Stimulated activated CD8-positive, alpha-beta memory T cell treated with anti-CD3 and anti-CD28 coated beads, Interleukin-7, amount 100 ng/mL, for 4 hours (primary cell): Measurements from ENCODE around the gene TICAM1.
"Not testable (repeated sequence)": the region's sequence is repeated elsewhere in the genome, so short reads cannot be mapped to it uniquely, and the experiment has no call there.

Experiments used
- DNase-seq, 2 donors: peaks; one replicate each; pipeline ENCODE4 v3.0.0-alpha.2; 2020; ENCODE audit warnings: low read depth in 2 of 2

Gene TICAM1

DNA sequence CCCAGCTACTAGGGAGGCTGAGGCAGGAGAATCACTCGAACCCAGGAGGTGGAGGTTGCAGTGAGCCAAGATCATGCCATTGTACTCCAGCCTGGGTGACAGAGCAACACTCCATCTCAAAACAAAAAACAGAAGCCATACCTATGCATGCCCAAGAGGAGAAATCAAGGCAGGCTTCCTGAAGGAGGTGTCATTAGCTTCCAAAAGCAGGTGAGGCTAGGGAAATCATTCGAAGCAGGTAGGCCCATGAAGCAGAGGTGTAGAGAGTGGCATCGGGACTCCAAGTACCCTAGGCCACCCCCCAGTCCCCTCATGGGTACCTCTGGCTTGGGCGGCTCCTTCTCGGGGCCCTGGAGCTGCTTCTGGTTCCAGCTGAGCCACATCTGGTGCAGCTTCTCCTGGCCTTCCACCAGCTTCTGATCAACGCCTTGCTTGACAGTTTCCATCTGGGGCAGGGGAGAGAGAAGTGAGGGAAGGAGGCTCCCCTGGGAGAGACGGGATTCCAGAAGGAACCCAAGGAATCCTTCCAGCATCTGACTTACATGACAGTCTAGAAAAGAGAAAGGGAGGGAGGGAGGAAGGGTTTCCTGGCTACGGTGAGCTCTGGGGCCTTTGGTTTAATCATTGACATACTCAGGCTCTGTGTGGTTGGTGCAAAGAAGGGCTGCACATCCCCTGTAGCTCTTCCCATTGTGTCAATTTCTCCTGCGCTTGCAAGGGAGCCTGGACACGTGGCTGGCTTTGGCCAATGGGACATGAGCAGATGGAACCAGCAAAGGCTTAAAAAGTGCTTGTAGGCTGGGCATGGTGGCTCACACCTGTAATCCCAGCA lies 13.1 kb upstream of the TICAM1 start:
- no peak for DNase-seq

DNA sequence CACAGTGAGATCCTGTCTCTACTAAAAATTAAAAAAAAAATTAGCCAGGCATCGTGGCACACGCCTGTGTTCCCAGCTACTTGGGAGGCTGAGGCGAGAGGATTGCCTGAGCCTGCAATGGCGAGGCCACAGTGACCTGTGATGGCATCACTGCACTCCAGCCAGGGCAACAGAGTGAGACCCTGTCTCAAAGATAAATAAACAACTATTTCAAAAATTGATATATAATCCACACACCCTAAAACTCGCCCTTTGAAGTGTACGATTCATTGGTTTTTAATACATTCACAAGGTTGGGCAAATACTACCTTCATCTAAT lies 12.1 kb upstream of the TICAM1 start:
- DNase-seq = no peak

DNA sequence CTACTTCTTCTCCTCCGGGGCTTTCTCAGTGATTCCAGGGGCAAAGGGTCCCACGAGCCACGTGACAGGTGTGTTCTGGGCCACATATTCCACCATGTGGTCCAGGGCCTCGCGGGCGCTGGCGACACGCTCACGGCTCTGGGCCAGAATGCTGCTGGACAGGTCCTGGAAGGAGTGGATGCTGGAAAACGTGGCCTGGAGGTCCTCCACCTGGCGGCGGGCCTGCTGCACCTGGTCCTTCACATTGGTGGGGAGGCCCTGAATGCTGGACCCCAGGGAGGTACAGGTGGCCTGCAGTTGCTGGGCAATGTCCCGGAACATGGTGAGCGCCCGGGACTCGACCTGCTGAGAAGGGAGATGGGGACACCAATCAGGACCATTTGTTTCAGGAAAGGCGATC lies 7.7 kb upstream of the TICAM1 start:
- DNase-seq = no peak

DNA sequence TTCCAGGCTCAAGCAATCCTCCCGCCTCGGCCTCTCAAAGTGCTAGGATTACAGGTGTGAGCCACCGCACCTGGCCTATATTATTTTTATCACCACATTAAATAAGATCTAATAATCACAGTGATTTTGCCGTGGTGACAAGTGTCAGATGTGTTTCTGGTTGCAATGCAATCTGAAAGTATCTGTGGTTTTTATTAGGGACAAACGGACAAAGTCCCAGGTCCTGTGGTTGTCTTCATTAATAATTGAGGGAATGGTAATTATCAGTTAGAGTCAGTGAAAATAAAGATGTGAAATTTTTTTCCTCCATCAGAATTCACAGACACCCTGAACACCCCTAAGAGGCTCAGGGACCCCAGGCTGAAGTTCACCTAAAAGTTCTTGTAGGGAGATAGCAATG lies 1.3 kb upstream of the TICAM1 start:
- DNase-seq = no peak

DNA sequence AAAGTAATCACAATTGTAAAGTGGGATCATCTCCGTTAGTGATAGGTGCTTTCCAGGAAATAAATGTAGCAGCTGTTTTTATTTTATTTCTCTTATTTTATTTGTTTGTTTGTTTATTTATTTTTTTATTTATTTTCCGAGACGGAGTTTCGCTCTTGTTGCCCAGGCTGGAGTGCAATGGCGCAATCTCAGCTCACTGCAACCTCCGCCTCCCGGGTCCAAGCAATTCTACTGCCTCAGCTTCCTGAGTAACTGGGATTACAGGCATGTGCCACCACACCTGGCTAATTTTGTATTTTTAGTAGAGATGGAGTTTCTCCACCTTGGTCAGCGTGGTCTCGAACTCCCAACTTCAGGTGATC lies 448 bp upstream of the TICAM1 start:
- not testable (repeated sequence) for DNase-seq

DNA sequence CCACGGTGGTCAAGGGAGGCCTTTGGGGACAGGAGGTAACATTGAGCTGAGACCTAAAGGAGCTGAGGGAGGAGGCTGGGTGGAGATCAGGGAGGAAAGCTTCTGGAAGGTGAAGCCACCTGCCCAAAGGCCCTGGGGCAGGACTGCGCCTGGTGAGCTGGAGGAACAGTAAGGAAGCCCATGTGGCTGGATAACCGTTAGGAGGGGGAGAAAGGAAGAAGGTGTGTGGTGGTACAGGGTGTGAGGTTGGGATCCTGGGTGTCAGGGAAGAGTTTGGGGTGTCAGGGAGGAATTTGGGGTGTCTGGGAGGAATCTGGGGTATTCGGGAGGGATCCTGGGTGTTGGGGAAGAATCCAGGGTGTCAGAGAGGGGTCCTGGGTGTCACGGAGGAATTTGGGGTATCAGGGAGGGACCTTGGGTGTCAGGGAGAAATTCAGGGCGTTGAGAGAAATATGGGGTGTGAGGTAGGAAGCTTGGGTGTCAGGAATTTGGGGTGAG lies 695 bp downstream of the TICAM1 start:
- no peak for DNase-seq

DNA sequence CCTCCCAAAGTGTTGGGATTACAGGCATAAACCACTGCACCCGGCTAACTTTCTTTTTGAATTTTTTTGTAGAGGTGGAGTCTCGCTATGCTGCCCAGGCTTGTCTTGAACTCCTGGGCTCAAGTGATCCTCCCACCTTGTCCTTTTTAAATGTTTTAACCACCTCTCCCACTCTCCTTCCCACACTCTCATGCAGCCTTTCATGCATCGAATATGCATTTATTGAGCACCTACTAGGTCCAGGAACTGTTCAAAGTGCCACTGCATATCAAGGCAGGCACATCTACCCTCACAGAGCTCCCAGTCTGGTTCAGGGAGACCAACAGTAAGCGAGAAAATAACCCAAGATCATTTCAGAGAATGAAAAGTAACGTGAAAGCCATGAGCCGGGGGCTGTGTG lies 1.2 kb downstream of the TICAM1 start:
- no peak for DNase-seq

DNA sequence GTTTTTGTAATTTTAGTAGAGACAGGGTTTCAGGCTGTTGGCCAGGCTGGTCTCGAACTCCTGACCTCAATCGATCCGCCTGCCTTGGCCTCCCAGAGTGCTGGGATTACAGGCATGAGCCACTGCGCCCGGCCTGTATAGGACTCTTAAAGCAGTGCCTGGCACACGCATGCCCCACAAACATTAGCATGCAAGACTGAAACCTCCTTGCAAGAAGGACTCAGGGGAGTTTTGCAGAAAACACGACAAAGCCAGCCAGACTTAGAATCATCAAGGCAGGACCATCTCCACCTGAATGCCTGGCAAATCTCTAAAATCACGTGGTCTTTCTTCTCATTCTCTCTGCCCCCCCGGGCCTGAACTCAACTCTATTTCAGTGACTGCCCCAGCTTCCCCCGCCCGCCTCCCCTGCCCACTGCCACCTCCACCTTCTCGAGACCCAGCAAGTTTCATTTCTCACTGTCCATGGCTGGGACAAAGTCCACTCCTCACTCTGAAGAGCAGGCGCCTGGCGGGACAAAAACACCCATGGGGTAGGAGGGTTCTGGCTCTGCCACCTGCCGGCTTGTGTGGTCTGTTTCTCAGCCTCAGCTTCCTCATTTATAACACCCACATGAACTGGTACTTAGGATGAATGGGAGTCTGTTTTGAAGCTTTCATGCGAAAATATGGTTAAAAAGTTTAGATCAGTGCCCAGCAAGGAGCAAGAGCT lies 2.4 kb downstream of the TICAM1 start:
- no peak for DNase-seq

DNA sequence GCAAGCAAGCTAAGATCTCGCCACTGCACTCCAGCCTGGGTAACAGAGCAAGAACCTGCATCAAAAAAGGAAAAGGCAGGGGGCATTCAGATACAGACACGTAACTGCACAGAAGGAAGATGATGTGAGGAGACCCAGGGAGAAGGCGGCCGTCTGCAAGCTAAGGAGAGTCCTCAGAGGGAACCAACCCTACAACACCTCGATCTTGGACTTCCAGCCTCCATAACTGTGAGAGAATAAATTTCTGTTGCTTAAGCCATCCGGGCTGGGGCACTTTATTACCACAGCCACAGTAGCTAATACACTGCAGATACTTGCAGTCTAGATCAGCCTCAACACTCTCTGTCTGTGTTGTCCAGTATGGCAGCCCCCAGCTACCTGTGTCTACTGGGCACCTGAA lies 7.9 kb downstream of the TICAM1 start:
- DNase-seq = no peak

DNA sequence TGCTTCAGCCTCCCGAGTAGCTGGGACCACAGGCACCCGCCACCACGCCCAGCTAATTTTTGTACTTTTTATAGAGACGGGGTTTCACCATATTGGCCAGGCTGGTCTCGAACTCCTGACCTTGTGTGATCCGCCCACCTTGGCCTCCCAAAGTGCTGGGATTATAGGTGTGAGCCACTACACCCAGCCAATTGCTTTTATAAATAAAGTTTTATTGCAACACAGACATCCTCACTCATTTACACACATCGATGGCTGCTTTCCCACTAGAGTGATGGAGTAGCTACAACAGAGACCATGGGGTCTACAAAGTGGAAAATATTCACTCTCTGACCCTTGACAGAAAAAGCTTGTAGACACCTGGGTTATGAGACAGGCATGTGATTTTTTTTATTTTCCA lies 9.2 kb downstream of the TICAM1 start:
- DNase-seq = not testable (repeated sequence)

DNA sequence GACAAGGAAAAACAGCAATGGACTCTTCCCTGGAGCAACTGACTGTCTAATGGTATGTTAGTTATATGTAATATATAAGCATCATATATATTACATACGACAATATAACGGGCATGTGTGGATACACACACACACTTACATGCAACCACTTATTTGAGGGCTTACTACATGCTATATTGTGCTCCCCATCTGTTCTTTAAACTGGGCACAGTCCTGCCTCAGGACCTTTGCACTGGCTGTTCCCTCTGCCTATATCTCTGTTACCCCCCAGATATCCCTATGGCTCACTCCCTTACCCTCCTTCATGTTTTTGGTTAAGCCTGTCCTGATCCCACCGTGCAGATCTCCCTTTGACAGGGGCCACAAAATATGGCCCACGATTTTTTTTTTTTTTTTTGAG lies 10.2 kb downstream of the TICAM1 start:
- DNase-seq = no peak

DNA sequence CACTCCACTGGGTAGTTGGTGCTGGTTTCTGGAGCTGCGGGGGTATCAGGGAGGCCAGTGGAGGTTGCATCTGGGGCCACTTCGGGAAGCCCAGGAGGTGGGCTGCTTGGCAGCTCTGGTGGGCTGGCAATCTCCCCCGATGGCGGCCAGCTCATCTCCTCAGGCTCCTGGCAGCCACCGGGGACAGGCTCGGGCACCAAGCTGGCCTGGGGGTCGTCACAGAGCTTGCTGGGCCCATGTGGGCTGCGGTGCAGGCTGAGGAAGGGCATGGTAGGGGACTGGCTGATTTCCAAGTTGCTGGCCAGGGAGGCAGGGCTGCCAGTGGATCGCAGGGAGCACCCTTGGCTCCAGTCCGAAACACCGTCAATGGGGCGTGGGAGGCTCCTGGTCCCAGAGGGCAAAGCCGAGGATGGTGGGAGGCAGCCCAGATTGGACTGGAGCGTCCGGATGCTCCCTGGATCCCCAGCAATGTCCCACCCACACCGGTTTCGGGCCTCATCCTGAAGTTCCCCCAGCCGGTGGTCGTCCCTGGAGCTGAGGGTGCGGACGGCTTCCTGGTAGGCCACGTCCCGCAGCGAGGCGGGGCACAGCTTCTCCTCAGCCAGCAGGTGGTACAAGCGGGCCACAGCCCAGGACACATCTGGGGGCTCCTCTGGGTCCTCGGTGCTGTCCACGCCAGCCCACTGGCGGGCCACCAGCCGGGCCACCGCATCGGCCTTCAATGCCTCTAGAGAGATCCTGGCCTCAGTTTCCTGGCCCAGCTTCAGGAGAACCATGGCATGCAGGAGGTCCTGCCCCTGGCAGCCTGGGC lies 13.8 kb downstream of the TICAM1 start:
- no peak for DNase-seq

DNA sequence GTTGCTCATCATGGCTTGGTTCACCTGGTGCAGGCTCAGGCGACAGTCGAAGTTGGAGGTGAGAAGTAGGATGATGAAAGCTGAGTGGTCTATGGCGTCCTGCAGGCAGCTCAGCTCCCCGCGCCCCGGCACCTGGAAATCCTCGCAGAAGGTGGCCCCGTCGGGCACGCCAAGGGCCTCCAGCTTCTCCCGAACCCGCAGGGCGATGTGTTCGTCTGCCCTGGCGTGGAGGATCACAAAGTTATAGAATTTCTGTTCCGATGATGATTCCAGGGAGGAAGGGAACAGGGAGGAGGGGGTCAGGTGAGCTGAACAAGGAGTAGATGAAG lies 14.6 kb downstream of the TICAM1 start:
- no peak for DNase-seq

DNA sequence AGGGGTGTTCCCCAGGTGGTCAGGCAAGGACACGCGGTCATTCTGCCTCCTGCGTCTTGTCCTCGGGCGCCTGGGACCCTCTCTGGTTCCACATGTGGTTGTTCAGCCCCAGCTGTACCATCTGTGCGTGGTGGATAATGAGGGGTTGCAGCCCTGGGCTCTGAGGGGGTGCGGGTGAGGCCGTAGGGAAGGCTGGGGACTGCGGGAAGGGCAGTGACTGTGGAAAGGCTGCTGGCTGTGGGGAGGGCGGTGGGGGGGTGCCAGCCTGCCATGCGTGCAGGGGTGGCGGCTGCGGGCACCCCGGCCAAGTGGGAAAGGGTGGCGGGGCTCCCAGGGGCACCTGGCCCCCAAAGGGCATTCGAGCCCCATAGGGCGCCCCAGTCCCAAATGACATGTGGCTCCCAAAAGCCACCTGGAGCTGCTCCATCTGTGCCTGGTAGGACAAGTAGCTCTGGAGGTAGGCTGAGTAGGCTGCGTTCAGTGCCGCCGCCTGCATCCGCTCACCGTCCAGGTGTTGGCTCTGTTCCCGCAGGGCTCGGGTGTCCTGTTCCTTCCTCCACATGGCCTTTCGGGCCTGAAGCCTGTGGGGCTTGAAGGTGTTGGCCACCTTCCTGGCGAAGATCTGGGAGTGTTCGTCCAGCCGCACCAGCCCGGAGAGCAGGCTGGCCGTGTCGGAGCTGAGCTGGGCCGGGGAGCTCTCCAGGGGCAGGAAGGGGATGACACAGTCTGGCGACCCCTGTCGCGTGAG lies 15.1 kb downstream of the TICAM1 start:
- no peak for DNase-seq

DNA sequence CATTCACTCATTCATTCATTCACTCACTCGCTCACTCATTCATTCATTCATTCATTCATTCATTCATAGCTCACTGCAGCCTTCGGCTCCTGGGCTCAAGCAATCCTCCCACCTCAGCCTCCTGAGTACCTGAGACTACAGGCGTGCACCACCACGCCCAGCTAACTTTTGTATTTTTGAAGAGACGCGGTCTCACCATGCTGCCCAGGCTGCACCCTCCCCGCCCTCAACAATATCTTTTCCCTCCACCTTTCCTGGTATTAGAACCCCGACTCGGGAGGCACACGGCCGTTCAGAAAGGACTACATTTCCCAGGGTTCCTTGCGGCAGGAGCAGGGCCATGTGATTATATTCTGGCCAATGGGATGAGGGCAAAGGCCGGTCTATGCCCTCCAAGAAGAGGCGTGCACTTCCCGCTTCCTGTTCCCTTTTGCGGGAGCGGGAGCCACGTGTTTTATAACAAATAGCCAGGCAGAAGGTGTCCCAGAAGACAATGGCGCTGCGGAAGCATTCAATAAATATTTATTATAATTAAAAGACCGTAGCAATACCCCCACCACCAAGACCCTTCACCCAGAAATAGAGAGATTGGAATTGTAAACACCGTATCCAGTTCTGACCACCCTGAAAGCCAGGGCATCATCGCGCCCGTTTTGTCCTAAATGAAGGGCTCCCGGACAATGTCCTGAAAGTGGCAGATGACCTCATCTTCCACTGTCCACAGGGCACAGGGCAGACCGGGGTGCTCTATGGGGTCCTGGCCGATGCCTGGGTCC lies 15.9 kb downstream of the TICAM1 start:
- peak; percentile 60 to 63 for DNase-seq

DNA sequence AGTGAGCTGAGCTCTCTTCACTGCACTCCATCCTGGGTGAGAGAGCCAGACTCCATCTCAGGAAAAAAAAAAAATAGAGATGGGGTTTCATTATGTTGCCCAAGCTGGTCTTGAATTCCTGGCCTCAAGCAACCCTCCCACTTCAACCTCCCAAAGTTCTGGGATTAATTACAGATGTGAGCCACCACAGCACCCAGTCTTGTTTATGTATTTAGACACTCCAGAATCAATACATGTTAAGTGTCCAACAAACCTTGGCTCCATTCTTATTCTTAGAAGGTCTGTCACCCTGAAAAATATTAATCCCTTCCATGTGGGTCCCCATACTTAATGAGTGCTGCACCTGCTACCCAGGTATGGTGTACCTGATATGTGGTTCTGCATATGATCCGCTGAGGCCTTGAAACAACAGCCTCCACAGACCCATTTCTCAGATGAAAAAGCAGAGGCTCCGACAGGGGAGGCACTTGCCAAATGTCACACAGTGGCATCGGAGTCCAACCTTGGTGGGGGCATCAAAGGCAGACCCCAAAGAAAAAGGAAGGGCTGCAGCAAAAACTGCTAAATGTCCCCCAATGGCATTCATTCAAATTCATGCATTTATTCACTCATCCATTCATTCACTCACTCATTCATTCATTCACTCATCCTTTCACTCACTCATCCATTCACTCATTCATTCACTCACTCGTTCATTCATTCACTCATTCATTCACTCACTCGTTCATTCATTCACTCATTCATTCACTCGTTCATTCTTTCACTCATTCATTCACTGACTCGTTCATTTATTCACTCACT lies 16.7 kb downstream of the TICAM1 start:
- DNase-seq = no peak

DNA sequence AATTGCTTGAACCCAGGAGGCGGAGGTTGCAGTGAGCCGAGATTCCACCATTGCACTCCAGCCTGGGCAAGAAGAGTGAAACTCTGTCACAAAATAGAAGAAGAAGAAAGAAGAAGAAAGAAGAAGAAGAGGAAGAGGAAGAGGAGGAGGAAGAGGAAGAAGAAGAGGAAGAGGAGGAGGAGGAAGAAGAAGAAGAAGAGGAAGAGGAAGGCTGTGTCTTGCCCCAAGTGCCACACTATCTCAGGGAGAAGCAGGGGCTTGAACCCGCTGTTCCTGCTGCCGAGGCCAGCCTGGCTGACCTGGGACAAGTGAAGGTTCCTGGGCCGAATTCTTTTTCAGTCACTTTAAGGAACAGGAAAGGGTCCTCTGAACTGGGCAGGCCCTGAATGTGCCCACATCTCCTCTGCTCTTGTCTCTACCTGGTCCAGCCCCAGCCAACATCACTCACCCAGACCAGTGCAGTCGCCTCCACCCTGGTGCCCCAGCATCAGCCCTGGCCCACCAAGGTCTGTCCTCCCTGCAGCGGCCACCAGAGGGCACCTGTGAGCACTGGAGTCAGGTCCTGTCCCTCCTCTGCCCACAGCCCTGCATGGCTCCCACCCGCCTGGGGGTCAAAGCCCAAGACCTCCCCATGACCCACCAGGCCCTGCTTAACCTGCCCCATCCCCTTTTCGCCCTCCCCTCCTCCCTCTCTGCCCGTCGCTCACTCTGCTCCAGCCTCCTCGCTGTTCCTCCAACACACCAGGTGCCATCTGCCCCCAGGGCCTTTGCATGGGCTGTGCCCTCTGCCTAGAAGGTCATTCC lies 20.0 kb downstream of the TICAM1 start:
- DNase-seq = peak; percentile 70 to 81

DNA sequence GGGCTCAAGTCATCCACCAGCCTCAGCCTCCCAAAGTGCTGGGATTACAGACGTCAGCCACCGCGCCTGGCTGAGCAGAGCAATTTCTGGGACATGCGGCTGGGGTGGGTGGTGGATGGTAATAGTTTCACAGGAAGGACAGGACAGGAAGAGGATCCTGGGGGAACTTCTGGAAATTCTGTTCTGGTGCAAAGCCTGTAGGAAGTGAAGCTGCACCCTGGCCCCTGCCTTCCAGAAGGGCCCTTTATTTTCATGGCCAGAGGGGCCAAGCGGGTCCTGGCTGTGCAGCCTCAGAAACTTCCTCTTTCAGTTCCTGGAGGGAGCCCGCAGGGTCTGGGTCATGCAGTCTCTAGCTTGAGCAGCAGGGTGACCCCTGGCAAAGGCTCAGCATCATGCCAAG lies 24.3 kb downstream of the TICAM1 start:
- no peak for DNase-seq

DNA sequence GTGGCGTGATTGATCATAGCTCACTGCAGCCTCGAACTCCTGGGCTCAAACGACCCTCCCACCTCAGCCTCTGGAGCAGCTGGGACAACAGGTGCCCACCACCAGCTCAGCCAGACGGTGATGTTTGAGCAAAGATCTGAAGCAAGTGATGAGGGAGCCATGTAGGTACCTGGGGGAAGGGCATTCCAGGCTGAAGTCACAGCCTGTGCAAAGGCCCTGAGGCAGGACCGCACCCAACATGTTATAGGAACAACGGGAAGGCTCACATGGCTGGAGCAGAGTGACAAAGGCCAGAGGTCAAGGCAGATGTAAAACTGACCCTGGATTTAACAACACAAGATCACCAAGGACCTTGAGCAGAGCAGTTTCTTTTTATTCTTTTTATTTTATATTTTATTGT lies 25.1 kb downstream of the TICAM1 start:
- DNase-seq = no peak

DNA sequence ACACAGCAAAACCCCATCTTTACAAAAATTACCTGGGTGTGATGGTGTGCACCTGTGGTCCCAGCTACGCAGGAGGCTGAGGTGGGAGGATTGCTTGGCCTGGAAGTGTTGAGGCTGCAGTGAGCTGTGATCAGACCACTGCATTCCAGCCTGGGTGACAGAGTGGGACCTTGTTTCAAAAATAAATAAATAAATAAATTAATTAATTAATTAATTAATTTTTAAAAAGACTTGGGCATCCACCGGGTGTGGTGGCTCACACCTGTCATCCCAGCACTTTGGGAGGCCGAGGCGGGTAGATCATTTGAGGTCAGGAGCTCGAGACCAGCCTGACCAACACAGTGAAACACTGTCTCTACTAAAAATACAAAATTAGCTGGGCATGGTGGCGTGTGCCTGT lies 26.4 kb downstream of the TICAM1 start:
- not testable (repeated sequence) for DNase-seq
